Endothelial cell of umbilical vein (primary cell): ENCODE measurements around the gene CYP26A1. TPM values are rescaled to one million over a fixed set of nuclear protein-coding genes. Genes with fewer than 3 reads are reported as not detected.

Source experiments
- BruUV-seq: library from RNA; stranded (reverse); fragments of 400-500 nt; replicated peaks from 2 replicates; lab custom pipeline; 2021; lab: Mats Ljungman, UMichigan
- CTCF ChIA-PET: fragments of 300-600, 350-600 bp; sonication (Branson Sonifier 250); formaldehyde crosslinking; loops from one replicate; lab custom pipeline; 2021; ENCODE audit warnings: antibody characterized with exemption, inconsistent platforms; lab: Charles Lee
- POLR2A ChIA-PET: fragments of 300-600, 350-600 bp; sonication (Branson Sonifier 250); formaldehyde crosslinking; loops from one replicate; lab custom pipeline; 2021; ENCODE audit warnings: antibody characterized with exemption, inconsistent platforms; lab: Charles Lee
- DNase-seq: peaks from one replicate; pipeline ENCODE4 v3.0.0-alpha.2; 2011; ENCODE audit warnings: low read depth, low spot score
- FAIRE-seq: peaks from 2 replicates; lab custom pipeline; 2011; peaks lifted over from hg19 to GRCh38; lab: Jason Lieb, UNC
- H2AFZ ChIP-seq: 2 replicates; pipeline ENCODE4 v1.6.0; 2012; ENCODE audit warnings: low read depth, low read length, control low read depth, inconsistent platforms
- H3K27ac ChIP-seq: 2 replicates; pipeline ENCODE4 v1.5.1; 2011; ENCODE audit warnings: low read depth, mild to moderate bottlenecking, control low read depth, low read length, moderate library complexity; ENCODE audit not compliant: insufficient read depth
- H3K27me3 ChIP-seq, 2 experiments: 2 replicates each; pipeline versions ENCODE4 v1.6.0 to v1.6.1; 2011; ENCODE audit warnings: low read length in 2 of 2, mixed read lengths in 1 of 2; ENCODE audit not compliant: control insufficient read depth in 2 of 2, insufficient read depth in 2 of 2
- H3K36me3 ChIP-seq, 2 experiments: 2 replicates in 1 of 2; 3 replicates in 1 of 2; pipeline ENCODE4 v1.5.1; 2011; ENCODE audit warnings: low read length in 2 of 2, mild to moderate bottlenecking in 1 of 2, moderate library complexity in 1 of 2; ENCODE audit not compliant: control insufficient read depth in 2 of 2, insufficient read depth in 2 of 2; ENCODE audit errors: extremely low read depth in 1 of 2
- H3K4me1 ChIP-seq: 3 replicates; pipeline ENCODE4 v1.5.1; 2011; ENCODE audit warnings: mild to moderate bottlenecking, low read length; ENCODE audit not compliant: control insufficient read depth, insufficient read depth; ENCODE audit errors: extremely low read depth
- H3K4me2 ChIP-seq: 2 replicates; pipeline ENCODE4 v1.6.1; 2011; ENCODE audit warnings: low read length, control low read depth, mixed read lengths; ENCODE audit not compliant: insufficient read depth
- H3K4me3 ChIP-seq, 3 experiments: fragments of 200-600 bp in 1 of 3; sonication (generic), shearing (Covaris generic) in 1 of 3; replicated peaks in 1 of 3; 2 replicates each; pipeline ENCODE4 v1.5.1; 2011 to 2016; ENCODE audit warnings: control low read depth in 3 of 3, low read length in 3 of 3, mild to moderate bottlenecking in 2 of 3, inconsistent platforms in 1 of 3, low read depth in 1 of 3, moderate library complexity in 1 of 3; ENCODE audit not compliant: insufficient read depth in 1 of 3
- H3K79me2 ChIP-seq: 2 replicates; pipeline ENCODE4 v1.6.0; 2012; ENCODE audit warnings: low read length, inconsistent platforms; ENCODE audit not compliant: control insufficient read depth, insufficient read depth
- H3K9ac ChIP-seq: replicated peaks from 2 replicates; pipeline ENCODE3; 2011; ENCODE audit warnings: low read length, control low read depth; ENCODE audit not compliant: insufficient read depth; ENCODE audit errors: extremely low read depth
- H3K9me1 ChIP-seq: replicated peaks from 3 replicates; pipeline ENCODE4 v1.6.0; 2011; ENCODE audit warnings: mild to moderate bottlenecking, low read length; ENCODE audit not compliant: control insufficient read depth, insufficient read depth; ENCODE audit errors: extremely low read depth
- H3K9me3 ChIP-seq: replicated peaks from 2 replicates; pipeline ENCODE4 v1.5.1; 2012; ENCODE audit warnings: low read length, inconsistent platforms; ENCODE audit not compliant: control insufficient read depth, insufficient read depth
- H4K20me1 ChIP-seq: replicated peaks from 2 replicates; pipeline ENCODE3; 2011; ENCODE audit warnings: mild to moderate bottlenecking, low read length; ENCODE audit not compliant: control insufficient read depth, insufficient read depth; ENCODE audit errors: extremely low read depth
- CTCF ChIP-seq, 2 donors: IDR thresholded peaks; 1 replicate in 1 of 2; 2 replicates in 1 of 2; pipeline ENCODE4 v1.5.1; 2011; ENCODE audit warnings: low read length in 2 of 2, mild to moderate bottlenecking in 2 of 2, moderate library complexity in 2 of 2, control low read depth in 1 of 2, inconsistent platforms in 1 of 2, low read depth in 1 of 2; ENCODE audit not compliant: insufficient read depth in 1 of 2; ENCODE audit errors: extremely low read depth in 1 of 2
- EZH2 ChIP-seq: IDR thresholded peaks from 2 replicates; pipeline ENCODE4 v1.6.1; 2012; ENCODE audit warnings: borderline replicate concordance, low read depth, mild to moderate bottlenecking, moderate library complexity, low read length, inconsistent platforms; ENCODE audit not compliant: severe bottlenecking
- MAX ChIP-seq: IDR thresholded peaks from 2 replicates; pipeline ENCODE4 v1.6.1; 2011; ENCODE audit not compliant: insufficient read depth, insufficient read length
- dilution Hi-C: fragments of 300-500 bp; cut with MboI; formaldehyde crosslinking; loops from one replicate; pipeline ENCODE4 v1.15.0; 2019; ENCODE audit warnings: low sequenced_read_pairs; ENCODE audit not compliant: extremely low pct_ligation_motif_present
- intact Hi-C: fragments of 100-400 bp; cut with micrococcal nuclease; formaldehyde crosslinking; loops from one replicate; pipeline ENCODE4 v1.10.0; 2022
- polyA plus RNA-seq, 4 experiments: library from polyadenylated mRNA; depleted of rRNA in 3 of 4; stranded (reverse) in 3 of 4; unstranded in 1 of 4; fragments of >200 nt; gene quantifications; 2 replicates each; pipeline versions ENCODE4 v1.2.1 to v1.2.3, GENCODE V29; 2011 to 2012; ENCODE audit warnings: missing spikeins in 1 of 4
- total RNA-seq: library from RNA; stranded (reverse); gene quantifications from 2 replicates; pipeline ENCODE4 v1.2.3, GENCODE V29; 2021

The CYP26A1 gene
- total and polyA plus RNA-seq, 2 donors (not counting 3 experiments of a cell fraction or from before 2014, with no cell fraction given): 0.95 to 4.4 TPM

- TF ChIP-seq MAX (no peak), EZH2 (no peak), CTCF (IDR thresholded peaks at IDR 0.05; ENCODE audit: extremely low read depth in 1 of 2, insufficient read depth in 1 of 2, low read depth in 1 of 2, low read length in 2 of 2) (peak in 1 of 2 donors; percentile 6)
- ChIA-PET CTCF (interaction anchor here (0.6 to 1.2 kb wide), 2 partner anchors 106 to 462 kb away, joined by 3 read pairs; no protein-coding TSS in a partner anchor), POLR2A (no interaction called here)
- Histone ChIP-seq H3K79me2 (no peaks in the 10 kb centered on the region), H3K4me3 (no peak overlapping the region), H3K9me1 (no peaks in the 10 kb centered on the region), H3K4me2 (peak overlapping the region; percentile 7), H3K27me3 (peaks cover 41 to 54% of the 10 kb centered on the region in 2 experiments), H3K9ac (no peak overlapping the region), H3K27ac (no peak overlapping the region), H3K36me3 (peaks cover 0 to 4% of the 10 kb centered on the region in 2 experiments), H4K20me1 (peaks cover 3% of the 10 kb centered on the region), H3K9me3 (no peaks in the 10 kb centered on the region), H3K4me1 (peaks cover 36% of the 10 kb centered on the region), H2AFZ (no peak overlapping the region)
- DNase-seq (no peak), FAIRE-seq (peak; percentile 8)
- dilution Hi-C loops (no loop called here), intact Hi-C loops (no loop called here)
- no TSS peak for BruUV-seq
Observed at GRCh38 chr10:93071674-93072224, 1.9 kb upstream of the CYP26A1 start.

- TF ChIP-seq MAX (no peak), EZH2 (peak; percentile 96)
- peaks cover 41 to 58% of the 10 kb centered on the region in 2 experiments for H3K27me3 ChIP-seq
- DNase-seq (no peak), FAIRE-seq (no peak)
- BruUV-seq: no TSS peak
- H3K4me3 ChIP-seq: no peak overlapping the region
- no peaks in the 10 kb centered on the region for H3K36me3 ChIP-seq
- H2AFZ ChIP-seq: no peak overlapping the region
- H3K9ac ChIP-seq: no peak overlapping the region
- peak overlapping the region; percentile 7 for H3K4me2 ChIP-seq
- ChIA-PET CTCF (interaction anchor here (1.2 kb wide), 1 partner anchor 107 kb away, joined by 3 read pairs; no protein-coding TSS in a partner anchor), POLR2A (no interaction called here)
- H4K20me1 ChIP-seq: peaks cover 3% of the 10 kb centered on the region
- H3K27ac ChIP-seq: no peak overlapping the region
- H3K9me3 ChIP-seq: no peaks in the 10 kb centered on the region
- H3K9me1 ChIP-seq: no peaks in the 10 kb centered on the region
- peaks cover 36% of the 10 kb centered on the region for H3K4me1 ChIP-seq
- H3K79me2 ChIP-seq: no peaks in the 10 kb centered on the region
- dilution Hi-C loops: no loop called here
- intact Hi-C loops: no loop called here
Observed at GRCh38 chr10:93072225-93072712, 1.4 kb upstream of the CYP26A1 start.
